GM12874 (cell line): ENCODE results near the gene MFN2.

Experiments used
- CTCF ChIP-seq: IDR thresholded peaks from 2 replicates; pipeline ENCODE4 v1.5.1; 2011; ENCODE audit warnings: low read depth, mild to moderate bottlenecking, control low read depth, low read length, moderate library complexity; ENCODE audit not compliant: insufficient read depth

MFN2 gene

GRCh38 chr1:12052008-12052573 is 71.8 kb downstream of the MFN2 start:
- no peak for TF ChIP-seq CTCF

DNA sequence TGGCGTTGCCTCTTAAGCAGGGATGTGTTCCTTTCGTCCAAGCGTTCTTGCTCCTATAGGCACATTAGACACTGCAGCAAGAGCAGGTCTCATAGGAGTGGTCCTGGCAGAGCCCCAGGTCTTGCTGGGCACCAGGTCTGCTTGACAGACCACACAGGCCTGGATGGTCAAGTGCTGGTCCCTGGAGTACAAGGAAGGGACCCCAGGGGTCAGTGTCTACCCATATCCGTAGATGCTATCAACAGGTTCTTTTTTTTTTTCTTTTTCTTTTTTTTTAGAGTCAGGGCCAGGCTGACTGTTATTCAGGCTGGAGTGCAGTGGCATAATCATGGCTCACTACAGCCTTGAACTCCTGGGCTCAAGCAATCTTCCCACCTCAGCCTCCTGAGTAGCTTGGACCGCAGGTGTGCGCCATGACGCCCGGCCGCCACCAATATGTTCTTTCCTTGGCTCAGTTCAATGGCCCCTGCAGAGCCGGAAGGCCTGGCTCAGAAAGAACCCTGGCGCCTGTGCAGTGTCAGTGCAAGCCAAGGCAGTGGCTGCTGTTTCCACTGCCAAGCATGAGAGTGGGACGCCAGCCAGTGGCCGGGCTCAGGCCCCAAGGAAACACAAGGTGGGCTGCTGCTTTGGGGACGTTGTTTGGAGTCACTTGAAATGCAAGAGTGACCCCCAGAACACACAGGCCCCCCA is 72.9 kb downstream of the MFN2 start:
- peak; percentile 12; the same call in 1 of the 2 replicates for TF ChIP-seq CTCF

DNA sequence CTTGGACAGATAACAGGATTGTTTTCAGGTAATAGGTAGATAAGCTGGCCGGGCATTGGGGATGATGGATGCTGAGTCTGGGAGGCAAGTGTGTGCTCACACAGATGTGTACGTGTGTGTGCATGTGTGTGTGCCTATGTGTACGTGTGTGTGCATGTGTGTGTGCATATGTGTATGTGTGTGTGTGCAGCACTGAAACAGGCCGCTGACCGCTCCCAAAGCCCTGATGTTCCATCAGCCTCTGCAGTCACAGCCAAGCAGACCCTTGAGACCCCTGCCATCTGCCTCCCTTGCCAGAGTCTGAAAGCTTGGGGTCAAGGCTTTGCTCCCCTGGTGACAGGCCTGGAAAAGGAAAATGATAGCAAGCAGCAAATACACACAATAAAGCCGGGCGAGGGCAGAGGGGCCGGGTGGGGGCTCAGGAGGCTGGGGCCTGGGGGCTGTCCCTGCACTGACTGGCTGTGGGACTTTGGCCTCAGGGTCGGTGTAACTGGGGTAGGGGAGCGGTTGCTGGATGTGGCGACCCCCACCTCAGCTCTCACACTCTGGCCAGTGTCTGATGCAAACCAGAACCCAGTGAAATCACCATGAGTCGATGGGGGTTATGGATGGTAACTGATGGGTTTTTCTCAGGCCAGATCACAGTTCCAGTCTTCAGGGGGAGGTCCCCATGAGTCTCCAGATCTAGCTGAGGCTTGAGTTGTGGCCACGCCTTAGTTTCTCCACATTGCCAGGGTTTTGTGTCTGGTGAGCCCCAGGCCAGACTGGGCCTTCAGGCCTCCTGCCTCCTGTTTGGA is 73.7 kb downstream of the MFN2 start:
- no peak for TF ChIP-seq CTCF

DNA sequence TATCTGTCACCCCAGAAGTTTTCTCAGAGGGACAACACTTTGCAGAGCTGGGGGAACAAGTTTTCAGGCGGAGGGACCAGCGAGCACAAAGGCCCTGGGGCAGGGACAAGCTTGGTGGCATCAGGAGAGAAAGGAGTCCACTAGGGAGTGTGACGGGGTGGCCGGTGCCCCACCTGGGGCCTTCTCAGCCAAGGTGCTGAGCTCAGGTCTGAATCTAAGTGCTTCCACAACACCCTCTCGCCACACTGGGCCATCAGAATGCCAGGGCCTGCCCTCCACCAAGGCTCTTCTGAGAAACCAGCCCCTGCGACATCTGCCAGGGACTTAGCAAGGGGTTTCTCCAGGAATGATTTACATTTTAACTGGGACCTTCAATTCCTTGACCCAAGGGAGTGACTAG is 75.0 kb downstream of the MFN2 start:
- no peak for TF ChIP-seq CTCF

GRCh38 chr1:12056331-12056841 is 76.1 kb downstream of the MFN2 start:
- TF ChIP-seq CTCF, result no peak

DNA sequence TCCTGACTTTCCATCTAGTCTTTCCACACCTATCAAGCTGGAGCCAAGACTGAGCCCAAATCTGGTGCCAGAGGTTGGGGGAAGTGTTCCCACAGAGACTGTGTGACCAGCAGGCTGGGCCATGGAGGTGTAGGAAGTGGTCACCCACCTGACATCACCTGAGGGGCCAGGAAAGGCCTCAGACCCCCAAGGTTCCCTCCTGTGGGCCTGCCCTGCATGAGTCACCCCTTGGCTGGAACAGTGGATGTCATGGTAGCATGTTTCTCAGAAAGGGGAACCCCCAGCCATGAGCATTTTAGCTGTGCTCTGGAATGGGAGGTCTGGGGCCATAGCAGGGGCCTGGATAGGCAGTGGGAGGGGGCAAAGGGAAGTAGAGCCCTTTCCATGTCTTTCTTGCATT is 77.1 kb downstream of the MFN2 start:
- TF ChIP-seq CTCF, result no peak

- TF ChIP-seq CTCF, result no peak
Measured at GRCh38 chr1:12057940-12058687, 77.9 kb downstream of the MFN2 start.
